Neural cell (in vitro differentiated cells): Measurements from ENCODE around the gene MED13L. TPM values are rescaled to one million over a fixed set of nuclear protein-coding genes. Genes with fewer than 3 reads are reported as not detected.

Experiments
- H2AFZ ChIP-seq: fragments of 200-600, 300-800 bp; sonication (generic), shearing (Covaris generic); 2 replicates; pipeline ENCODE4 v1.6.0; 2014; ENCODE audit warnings: low read depth, mild to moderate bottlenecking, antibody characterized with exemption, low read length, moderate library complexity
- H3F3A ChIP-seq: fragments of 200-600 bp; shearing (Covaris generic); 2 replicates; pipeline ENCODE4 v1.6.1; 2016; ENCODE audit warnings: mild to moderate bottlenecking, moderate library complexity, mixed read lengths, antibody characterized with exemption, low read length; ENCODE audit not compliant: insufficient read depth, poor library complexity, severe bottlenecking
- H3K27ac ChIP-seq: fragments of 200-600, 300-800 bp; sonication (generic), shearing (Covaris generic); 2 replicates; pipeline ENCODE4 v1.5.1; 2014; ENCODE audit warnings: mild to moderate bottlenecking, low read length, moderate library complexity
- H3K27me3 ChIP-seq: fragments of 300-800, 200-600 bp; sonication (generic), shearing (Covaris generic); 2 replicates; pipeline ENCODE4 v1.6.0; 2014; ENCODE audit warnings: mild to moderate bottlenecking, low read depth, low read length, moderate library complexity; ENCODE audit not compliant: insufficient read depth
- H3K36me3 ChIP-seq: fragments of 300-800, 200-600 bp; sonication (generic), shearing (Covaris generic); 2 replicates; pipeline ENCODE4 v1.5.1; 2014; ENCODE audit warnings: mild to moderate bottlenecking, antibody characterized with exemption, low read length, moderate library complexity; ENCODE audit not compliant: insufficient read depth
- H3K4me2 ChIP-seq: fragments of 300-800, 200-600 bp; sonication (generic), shearing (Covaris generic); 2 replicates; pipeline ENCODE4 v1.6.0; 2014; ENCODE audit warnings: mild to moderate bottlenecking, low read length
- H3K4me3 ChIP-seq: fragments of 300-800, 200-600 bp; sonication (generic), shearing (Covaris generic); 2 replicates; pipeline ENCODE4 v1.5.1; 2014; ENCODE audit warnings: mild to moderate bottlenecking, low read length, moderate library complexity
- H3K79me2 ChIP-seq: fragments of 200-600 bp; shearing (Covaris generic); replicated peaks from 2 replicates; pipeline ENCODE4 v1.6.0; 2014; ENCODE audit warnings: mild to moderate bottlenecking, low read length, moderate library complexity; ENCODE audit not compliant: insufficient read depth
- H3K9ac ChIP-seq: fragments of 300-800, 200-600 bp; sonication (generic), shearing (Covaris generic); 2 replicates; pipeline ENCODE4 v1.6.1; 2016; ENCODE audit warnings: mild to moderate bottlenecking, low read length, mixed read lengths
- H3K9me2 ChIP-seq: fragments of 200-600 bp; shearing (Covaris generic); 2 replicates; pipeline ENCODE4 v1.6.1; 2016; ENCODE audit warnings: mild to moderate bottlenecking, low read length, mixed read lengths; ENCODE audit not compliant: insufficient read depth
- H3K9me3 ChIP-seq: fragments of 200-600, 300-800 bp; sonication (generic), shearing (Covaris generic); 2 replicates; pipeline ENCODE4 v1.6.1; 2016; ENCODE audit warnings: mild to moderate bottlenecking, mixed run types, low read length, moderate library complexity, mixed read lengths
- H4K20me1 ChIP-seq: fragments of 200-600 bp; shearing (Covaris generic); 2 replicates; pipeline ENCODE4 v1.6.1; 2016; ENCODE audit warnings: mild to moderate bottlenecking, mixed run types; ENCODE audit not compliant: insufficient read depth
- EP300 ChIP-seq: fragments of 450-650 bp; conservative IDR thresholded peaks from 2 replicates; pipeline ENCODE4 v1.6.1; 2014; ENCODE audit warnings: antibody characterized with exemption, mild to moderate bottlenecking, moderate library complexity; ENCODE audit not compliant: poor library complexity, severe bottlenecking
- EZH2 ChIP-seq: fragments of 200-600, 300-800 bp; shearing (Covaris generic), sonication (generic); IDR thresholded peaks from 2 replicates; pipeline ENCODE4 v1.6.1; 2014; ENCODE audit warnings: antibody characterized with exemption, low read length, borderline replicate concordance, mild to moderate bottlenecking; ENCODE audit not compliant: insufficient read depth, poor library complexity, severe bottlenecking
- MXI1 ChIP-seq: fragments of 450-650 bp; conservative IDR thresholded peaks from 2 replicates; pipeline ENCODE4 v1.6.1; 2014; ENCODE audit warnings: antibody characterized with exemption, mild to moderate bottlenecking; ENCODE audit not compliant: poor library complexity, severe bottlenecking
- POLR2AphosphoS5 ChIP-seq: IDR thresholded peaks from 2 replicates; pipeline ENCODE4 v1.6.1; 2012
- RAD21 ChIP-seq: fragments of 450-650 bp; conservative IDR thresholded peaks from 2 replicates; pipeline ENCODE4 v1.6.1; 2014; ENCODE audit warnings: antibody characterized with exemption, mild to moderate bottlenecking, moderate library complexity
- SMC3 ChIP-seq: fragments of 450-650 bp; conservative IDR thresholded peaks from 2 replicates; pipeline ENCODE4 v1.6.1; 2014; ENCODE audit warnings: antibody characterized with exemption, mild to moderate bottlenecking, moderate library complexity; ENCODE audit not compliant: poor library complexity
- TAF1 ChIP-seq: IDR thresholded peaks from 2 replicates; pipeline ENCODE4 v1.6.1; 2012; ENCODE audit warnings: low read depth
- polyA plus RNA-seq: library from polyadenylated mRNA; depleted of rRNA; stranded (reverse); fragments of >200 nt; gene quantifications from 2 replicates; pipeline ENCODE4 v1.2.3, GENCODE V29; 2014
- TF ChIP-seq, protein P1 (sequence below): IDR thresholded peaks from 2 replicates; pipeline ENCODE4 v1.6.1; 2012; ENCODE audit warnings: borderline replicate concordance
- TF ChIP-seq, protein P2 (sequence below): fragments of 450-650 bp; IDR thresholded peaks from 2 replicates; pipeline ENCODE4 v1.5.1; 2014; ENCODE audit warnings: antibody characterized with exemption, mild to moderate bottlenecking, moderate library complexity; ENCODE audit not compliant: poor library complexity, severe bottlenecking

MED13L gene
- polyA plus RNA-seq, 1 donor from 2014 or later = 38.9 TPM

DNA sequence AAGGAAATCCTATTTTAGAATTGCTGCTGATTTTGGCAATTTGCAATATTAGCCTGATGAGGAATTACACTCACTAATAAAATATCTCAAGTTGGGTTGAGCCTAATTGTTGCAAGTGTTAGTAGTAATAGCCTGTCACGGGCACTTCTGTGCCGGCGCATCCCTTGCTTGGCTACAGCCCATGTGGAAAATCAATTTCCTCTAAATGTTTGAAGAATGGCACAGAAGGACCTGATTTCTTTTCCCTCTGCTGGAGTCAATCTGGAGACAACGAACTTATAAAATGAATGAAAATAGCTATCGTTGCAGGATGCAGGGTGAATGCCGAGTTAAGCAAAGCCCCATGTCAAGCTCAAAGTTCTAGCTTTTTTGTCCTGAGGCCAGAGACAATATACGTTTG, 31.2 kb upstream of the MED13L start:
- no peak overlapping the region for H3K27ac ChIP-seq
- H3K36me3 ChIP-seq = no peaks in the 10 kb centered on the region
- H4K20me1 ChIP-seq = no peaks in the 10 kb centered on the region
- TF ChIP-seq POLR2AphosphoS5 = no peak
- TF ChIP-seq, protein P1, sequence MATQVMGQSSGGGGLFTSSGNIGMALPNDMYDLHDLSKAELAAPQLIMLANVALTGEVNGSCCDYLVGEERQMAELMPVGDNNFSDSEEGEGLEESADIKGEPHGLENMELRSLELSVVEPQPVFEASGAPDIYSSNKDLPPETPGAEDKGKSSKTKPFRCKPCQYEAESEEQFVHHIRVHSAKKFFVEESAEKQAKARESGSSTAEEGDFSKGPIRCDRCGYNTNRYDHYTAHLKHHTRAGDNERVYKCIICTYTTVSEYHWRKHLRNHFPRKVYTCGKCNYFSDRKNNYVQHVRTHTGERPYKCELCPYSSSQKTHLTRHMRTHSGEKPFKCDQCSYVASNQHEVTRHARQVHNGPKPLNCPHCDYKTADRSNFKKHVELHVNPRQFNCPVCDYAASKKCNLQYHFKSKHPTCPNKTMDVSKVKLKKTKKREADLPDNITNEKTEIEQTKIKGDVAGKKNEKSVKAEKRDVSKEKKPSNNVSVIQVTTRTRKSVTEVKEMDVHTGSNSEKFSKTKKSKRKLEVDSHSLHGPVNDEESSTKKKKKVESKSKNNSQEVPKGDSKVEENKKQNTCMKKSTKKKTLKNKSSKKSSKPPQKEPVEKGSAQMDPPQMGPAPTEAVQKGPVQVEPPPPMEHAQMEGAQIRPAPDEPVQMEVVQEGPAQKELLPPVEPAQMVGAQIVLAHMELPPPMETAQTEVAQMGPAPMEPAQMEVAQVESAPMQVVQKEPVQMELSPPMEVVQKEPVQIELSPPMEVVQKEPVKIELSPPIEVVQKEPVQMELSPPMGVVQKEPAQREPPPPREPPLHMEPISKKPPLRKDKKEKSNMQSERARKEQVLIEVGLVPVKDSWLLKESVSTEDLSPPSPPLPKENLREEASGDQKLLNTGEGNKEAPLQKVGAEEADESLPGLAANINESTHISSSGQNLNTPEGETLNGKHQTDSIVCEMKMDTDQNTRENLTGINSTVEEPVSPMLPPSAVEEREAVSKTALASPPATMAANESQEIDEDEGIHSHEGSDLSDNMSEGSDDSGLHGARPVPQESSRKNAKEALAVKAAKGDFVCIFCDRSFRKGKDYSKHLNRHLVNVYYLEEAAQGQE = no peak
- TF ChIP-seq MXI1 = no peak
- no peak for TF ChIP-seq RAD21
- no peak for TF ChIP-seq TAF1
- no peak for TF ChIP-seq SMC3
- TF ChIP-seq, protein P2, sequence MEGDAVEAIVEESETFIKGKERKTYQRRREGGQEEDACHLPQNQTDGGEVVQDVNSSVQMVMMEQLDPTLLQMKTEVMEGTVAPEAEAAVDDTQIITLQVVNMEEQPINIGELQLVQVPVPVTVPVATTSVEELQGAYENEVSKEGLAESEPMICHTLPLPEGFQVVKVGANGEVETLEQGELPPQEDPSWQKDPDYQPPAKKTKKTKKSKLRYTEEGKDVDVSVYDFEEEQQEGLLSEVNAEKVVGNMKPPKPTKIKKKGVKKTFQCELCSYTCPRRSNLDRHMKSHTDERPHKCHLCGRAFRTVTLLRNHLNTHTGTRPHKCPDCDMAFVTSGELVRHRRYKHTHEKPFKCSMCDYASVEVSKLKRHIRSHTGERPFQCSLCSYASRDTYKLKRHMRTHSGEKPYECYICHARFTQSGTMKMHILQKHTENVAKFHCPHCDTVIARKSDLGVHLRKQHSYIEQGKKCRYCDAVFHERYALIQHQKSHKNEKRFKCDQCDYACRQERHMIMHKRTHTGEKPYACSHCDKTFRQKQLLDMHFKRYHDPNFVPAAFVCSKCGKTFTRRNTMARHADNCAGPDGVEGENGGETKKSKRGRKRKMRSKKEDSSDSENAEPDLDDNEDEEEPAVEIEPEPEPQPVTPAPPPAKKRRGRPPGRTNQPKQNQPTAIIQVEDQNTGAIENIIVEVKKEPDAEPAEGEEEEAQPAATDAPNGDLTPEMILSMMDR = no peak
- no peak for TF ChIP-seq EZH2
- no peak for TF ChIP-seq EP300
- no peak overlapping the region for H3K4me3 ChIP-seq
- H3K9me2 ChIP-seq = no peaks in the 10 kb centered on the region
- H2AFZ ChIP-seq = no peak overlapping the region
- no peaks in the 10 kb centered on the region for H3K9me3 ChIP-seq
- no peaks in the 10 kb centered on the region for H3K27me3 ChIP-seq
- no peaks in the 10 kb centered on the region for H3K79me2 ChIP-seq
- H3K9ac ChIP-seq = no peak overlapping the region
- no peak overlapping the region for H3K4me2 ChIP-seq
- no peaks in the 10 kb centered on the region for H3F3A ChIP-seq

DNA sequence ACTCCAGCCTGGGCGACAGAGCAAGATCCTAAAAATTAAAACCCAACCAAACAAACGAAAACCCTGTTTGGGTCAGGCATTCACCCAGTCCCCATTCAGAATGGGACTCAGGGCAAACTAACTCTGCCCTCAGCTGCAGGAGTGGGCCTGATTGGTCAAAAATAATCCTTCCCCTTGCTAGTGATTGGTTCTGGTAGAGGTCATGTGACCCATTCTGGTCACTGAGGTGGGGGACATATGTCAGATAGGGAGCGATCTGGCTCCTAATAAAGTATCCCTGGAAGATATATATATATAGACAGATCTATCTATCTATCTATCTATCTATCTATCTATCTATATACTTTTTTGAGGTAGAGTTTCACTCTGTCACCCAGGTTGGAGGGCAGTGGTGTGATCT, 29.5 kb upstream of the MED13L start:
- no peak overlapping the region for H3K4me2 ChIP-seq
- H3K4me3 ChIP-seq = no peak overlapping the region
- H3K79me2 ChIP-seq = no peaks in the 10 kb centered on the region
- H4K20me1 ChIP-seq = no peaks in the 10 kb centered on the region
- no peaks in the 10 kb centered on the region for H3K9me3 ChIP-seq
- no peaks in the 10 kb centered on the region for H3K36me3 ChIP-seq
- H3K27ac ChIP-seq = no peak overlapping the region
- H2AFZ ChIP-seq = no peak overlapping the region
- H3K9me2 ChIP-seq = no peaks in the 10 kb centered on the region
- no peaks in the 10 kb centered on the region for H3K27me3 ChIP-seq
- TF ChIP-seq EZH2 = no peak
- TF ChIP-seq TAF1 = no peak
- TF ChIP-seq EP300 = no peak
- TF ChIP-seq MXI1 = no peak
- TF ChIP-seq, protein P1 = no peak
- H3F3A ChIP-seq = no peaks in the 10 kb centered on the region
- no peak overlapping the region for H3K9ac ChIP-seq
